Neural crest cell (in vitro differentiated cells): ENCODE measurements around the gene TGIF1. TPM values are rescaled to one million over a fixed set of nuclear protein-coding genes. Genes with fewer than 3 reads are reported as not detected.

Experiments used
- DNase-seq: peaks from one replicate; pipeline ENCODE4 v3.0.0; 2021; ENCODE audit warnings: low read depth, mixed read lengths, low spot score
- H3K27ac Mint-ChIP-seq: one replicate; pipeline ENCODE4 v1.8.0; 2021; ENCODE audit warnings: mild to moderate bottlenecking, mixed read lengths; ENCODE audit not compliant: unreplicated experiment
- H3K27me3 Mint-ChIP-seq: 2 replicates; pipeline ENCODE4 v1.8.0; 2021; ENCODE audit warnings: low read depth, mild to moderate bottlenecking, mixed read lengths
- H3K36me3 Mint-ChIP-seq: 2 replicates; pipeline ENCODE4 v1.8.0; 2021; ENCODE audit warnings: low read depth, mild to moderate bottlenecking, mixed read lengths
- H3K4me1 Mint-ChIP-seq: 2 replicates; pipeline ENCODE4 v1.8.0; 2021; ENCODE audit warnings: mixed read lengths
- H3K4me3 Mint-ChIP-seq: one replicate; pipeline ENCODE4 v1.8.0; 2021; ENCODE audit warnings: mild to moderate bottlenecking, mixed read lengths
- H3K9me3 Mint-ChIP-seq: 2 replicates; pipeline ENCODE4 v1.8.0; 2021; ENCODE audit warnings: mixed read lengths
- CTCF ChIP-seq: fragments of 200-600 bp; sonication (generic); conservative IDR thresholded peaks from 2 replicates; pipeline ENCODE4 v1.5.0; 2021; ENCODE audit warnings: antibody characterized with exemption, mild to moderate bottlenecking
- total RNA-seq: library from RNA; stranded (reverse); gene quantifications from 2 replicates; pipeline ENCODE4 v1.2.1, GENCODE V29; 2021

Gene TGIF1
- total RNA-seq, 1 donor from 2014 or later: 49.1 TPM

- no peaks in the 10 kb centered on the region for H3K36me3 Mint-ChIP-seq
- no peak for TF ChIP-seq CTCF
- H3K4me3 Mint-ChIP-seq: no peak overlapping the region
- H3K27me3 Mint-ChIP-seq: peaks cover 4% of the 10 kb centered on the region
- peaks cover 6% of the 10 kb centered on the region for H3K4me1 Mint-ChIP-seq
- DNase-seq: no peak
- H3K27ac Mint-ChIP-seq: no peak overlapping the region
- peaks cover 2% of the 10 kb centered on the region for H3K9me3 Mint-ChIP-seq
These were observed 42.7 kb downstream of the TGIF1 start for GRCh38 chr18:3492721-3493120.

- Mint-ChIP-seq H3K36me3 (no peaks in the 10 kb centered on the region), H3K4me3 (no peak overlapping the region), H3K9me3 (peaks cover 2% of the 10 kb centered on the region), H3K27ac (no peak overlapping the region), H3K27me3 (peaks cover 14% of the 10 kb centered on the region), H3K4me1 (peaks cover 9% of the 10 kb centered on the region)
- DNase-seq: no peak
- no peak for TF ChIP-seq CTCF
These were observed 43.7 kb downstream of the TGIF1 start for GRCh38 chr18:3493501-3494244.

DNA sequence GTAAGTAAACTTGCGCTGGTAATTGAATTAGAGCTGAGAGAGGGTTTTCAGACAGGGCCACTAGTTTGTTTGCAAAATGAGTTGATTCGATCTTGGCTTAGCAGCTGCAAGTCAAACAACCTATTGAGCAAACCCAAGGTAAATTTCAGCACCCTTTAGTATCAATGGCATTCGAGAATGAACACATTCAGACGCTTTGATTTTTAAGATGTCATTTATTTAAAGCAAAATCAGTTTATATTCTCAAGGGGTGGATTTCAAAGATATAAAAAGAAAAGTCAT, 44.2 kb downstream of the TGIF1 start:
- Mint-ChIP-seq H3K4me1 (peaks cover 11% of the 10 kb centered on the region), H3K36me3 (no peaks in the 10 kb centered on the region), H3K9me3 (peaks cover 2% of the 10 kb centered on the region), H3K27ac (no peak overlapping the region), H3K4me3 (no peak overlapping the region), H3K27me3 (peaks cover 16% of the 10 kb centered on the region)
- no peak for TF ChIP-seq CTCF
- DNase-seq: no peak

GRCh38 chr18:3494569-3494968, 44.6 kb downstream of the TGIF1 start:
- Mint-ChIP-seq H3K4me1 (peaks cover 15% of the 10 kb centered on the region), H3K9me3 (peaks cover 2% of the 10 kb centered on the region)

GRCh38 chr18:3495691-3496430, 45.9 kb downstream of the TGIF1 start:
- Mint-ChIP-seq H3K27ac (no peak overlapping the region), H3K9me3 (no peaks in the 10 kb centered on the region), H3K4me3 (no peak overlapping the region), H3K4me1 (peaks cover 20% of the 10 kb centered on the region), H3K36me3 (no peaks in the 10 kb centered on the region), H3K27me3 (peaks cover 25% of the 10 kb centered on the region)
- TF ChIP-seq CTCF: no peak
- no peak for DNase-seq

More at GRCh38 chr18:3494569-3494968, 44.6 kb downstream of the TGIF1 start:
- no peak for TF ChIP-seq CTCF
- DNase-seq: no peak
- peaks cover 19% of the 10 kb centered on the region for H3K27me3 Mint-ChIP-seq
- H3K4me3 Mint-ChIP-seq: no peak overlapping the region
- H3K27ac Mint-ChIP-seq: no peak overlapping the region
- no peaks in the 10 kb centered on the region for H3K36me3 Mint-ChIP-seq
